Measurements from ENCODE around the gene CRYBA4.
"Not testable (repeated sequence)": the region's sequence is repeated elsewhere in the genome, so short reads cannot be mapped to it uniquely, and the experiment has no call there.

The CRYBA4 gene

DNA sequence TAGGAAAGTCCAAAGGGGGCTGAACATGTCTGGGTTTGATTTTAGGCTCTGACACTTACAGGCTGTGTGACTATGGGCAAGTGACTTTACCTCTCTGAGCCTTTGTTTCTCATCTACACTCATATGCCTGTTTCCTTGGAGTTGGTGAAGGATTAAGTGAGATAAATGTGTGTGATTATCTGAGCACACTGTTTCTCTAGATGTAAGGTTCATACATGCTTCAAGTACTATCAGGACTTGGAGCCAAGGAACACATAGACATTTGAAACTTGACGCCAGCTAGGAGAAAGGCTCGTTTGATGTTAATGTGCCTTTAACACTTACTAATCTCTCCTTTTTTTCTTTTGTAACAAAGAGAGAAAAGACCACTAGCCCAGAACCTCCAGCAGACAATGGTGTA, 13.6 kb upstream of the CRYBA4 start:
- no peak for DNase-seq (ENCODE audit: low read depth)
- no peak overlapping the region for H3K4me3 ChIP-seq (ENCODE audit: low read length)
- TF ChIP-seq, protein P1, sequence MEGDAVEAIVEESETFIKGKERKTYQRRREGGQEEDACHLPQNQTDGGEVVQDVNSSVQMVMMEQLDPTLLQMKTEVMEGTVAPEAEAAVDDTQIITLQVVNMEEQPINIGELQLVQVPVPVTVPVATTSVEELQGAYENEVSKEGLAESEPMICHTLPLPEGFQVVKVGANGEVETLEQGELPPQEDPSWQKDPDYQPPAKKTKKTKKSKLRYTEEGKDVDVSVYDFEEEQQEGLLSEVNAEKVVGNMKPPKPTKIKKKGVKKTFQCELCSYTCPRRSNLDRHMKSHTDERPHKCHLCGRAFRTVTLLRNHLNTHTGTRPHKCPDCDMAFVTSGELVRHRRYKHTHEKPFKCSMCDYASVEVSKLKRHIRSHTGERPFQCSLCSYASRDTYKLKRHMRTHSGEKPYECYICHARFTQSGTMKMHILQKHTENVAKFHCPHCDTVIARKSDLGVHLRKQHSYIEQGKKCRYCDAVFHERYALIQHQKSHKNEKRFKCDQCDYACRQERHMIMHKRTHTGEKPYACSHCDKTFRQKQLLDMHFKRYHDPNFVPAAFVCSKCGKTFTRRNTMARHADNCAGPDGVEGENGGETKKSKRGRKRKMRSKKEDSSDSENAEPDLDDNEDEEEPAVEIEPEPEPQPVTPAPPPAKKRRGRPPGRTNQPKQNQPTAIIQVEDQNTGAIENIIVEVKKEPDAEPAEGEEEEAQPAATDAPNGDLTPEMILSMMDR (conservative IDR thresholded peaks at IDR 0.05; ENCODE audit: low read depth, low read length): no peak

DNA sequence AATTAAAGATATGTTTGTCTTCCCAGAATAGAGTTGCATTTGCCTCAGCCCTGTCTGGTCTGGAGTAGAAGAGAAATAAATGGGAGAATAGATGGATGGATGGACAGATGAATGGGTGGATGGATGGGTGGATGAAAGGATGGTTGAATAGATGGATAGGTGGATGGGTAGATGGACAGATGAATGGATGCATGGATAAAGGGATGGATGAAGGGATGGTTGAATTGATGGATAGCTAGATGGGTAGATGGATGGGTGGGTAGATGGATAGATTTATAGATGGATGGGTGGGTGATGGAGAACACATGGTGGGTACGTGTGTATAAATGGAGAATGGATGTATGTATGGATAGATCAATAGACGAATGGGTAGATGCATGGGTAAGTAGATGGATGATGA, 12.5 kb upstream of the CRYBA4 start:
- TF ChIP-seq, protein P1 (conservative IDR thresholded peaks at IDR 0.05; ENCODE audit: low read depth, low read length): no peak
- no peak overlapping the region for H3K4me3 ChIP-seq (ENCODE audit: low read length)
- DNase-seq (ENCODE audit: low read depth): no peak

DNA sequence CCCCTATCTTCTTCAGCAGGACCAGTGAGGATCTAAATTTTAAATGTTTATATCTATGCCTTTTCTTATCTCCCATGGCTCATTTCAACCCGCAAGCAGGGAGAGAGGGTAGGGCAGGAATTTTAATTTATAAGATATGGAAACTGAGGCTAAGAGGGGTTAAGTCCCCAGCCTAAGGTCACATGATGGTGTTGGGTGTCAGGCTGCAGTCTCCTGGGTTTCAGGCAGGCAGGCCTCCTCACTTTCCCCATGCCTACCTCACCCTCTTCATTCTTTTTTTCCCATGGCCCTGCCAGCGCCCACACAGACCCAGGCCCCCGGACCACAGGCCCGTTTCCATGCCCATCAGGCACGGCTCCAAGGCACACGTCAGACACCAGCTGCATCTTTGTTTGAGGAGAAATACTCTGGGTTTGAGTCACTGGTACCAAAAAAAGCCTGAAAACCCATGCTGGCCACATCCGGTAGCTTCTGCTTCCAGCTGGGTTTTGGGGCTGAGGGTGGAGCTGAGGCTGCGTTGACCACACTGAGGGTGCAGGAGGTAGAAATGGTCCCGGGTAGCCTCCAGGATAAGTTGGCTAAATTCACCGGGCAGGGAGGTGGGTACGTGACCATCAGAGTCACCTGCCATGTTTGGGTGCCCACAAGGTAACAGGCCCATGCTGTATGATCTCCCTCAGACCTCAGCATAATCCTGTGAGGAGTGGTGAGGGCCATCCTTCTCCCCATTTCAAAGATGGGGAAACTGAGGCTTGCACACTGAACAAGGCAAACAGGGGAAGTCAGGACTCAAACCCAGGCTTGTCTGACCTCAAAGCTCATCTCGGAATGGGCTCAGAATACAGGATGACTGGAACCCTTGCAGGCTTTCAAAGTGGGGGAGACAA, 11.4 kb upstream of the CRYBA4 start:
- H3K4me3 ChIP-seq (ENCODE audit: low read length): no peak overlapping the region
- no peak for DNase-seq (ENCODE audit: low read depth)
- TF ChIP-seq, protein P1 (conservative IDR thresholded peaks at IDR 0.05; ENCODE audit: low read depth, low read length): no peak

DNA sequence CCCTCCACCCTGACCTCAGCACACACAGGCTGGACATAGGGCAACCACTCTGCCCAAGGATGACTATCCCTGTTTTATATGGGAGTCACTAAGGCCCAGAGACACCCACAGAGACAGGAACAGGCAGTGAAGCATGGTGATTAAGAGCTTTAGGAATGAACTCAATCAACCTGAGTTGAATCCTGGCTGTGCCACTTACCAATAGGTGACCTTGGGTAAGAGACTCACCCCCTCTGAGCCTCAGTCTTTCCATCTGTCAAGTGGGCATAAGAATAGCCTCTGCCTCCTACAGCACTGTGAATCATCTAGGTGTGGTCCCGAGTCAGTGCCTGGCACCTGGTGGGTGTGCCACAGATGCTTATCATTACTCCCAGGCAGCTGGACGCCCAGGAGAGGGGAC, 10.8 kb upstream of the CRYBA4 start:
- no peak overlapping the region for H3K4me3 ChIP-seq (ENCODE audit: low read length)

DNA sequence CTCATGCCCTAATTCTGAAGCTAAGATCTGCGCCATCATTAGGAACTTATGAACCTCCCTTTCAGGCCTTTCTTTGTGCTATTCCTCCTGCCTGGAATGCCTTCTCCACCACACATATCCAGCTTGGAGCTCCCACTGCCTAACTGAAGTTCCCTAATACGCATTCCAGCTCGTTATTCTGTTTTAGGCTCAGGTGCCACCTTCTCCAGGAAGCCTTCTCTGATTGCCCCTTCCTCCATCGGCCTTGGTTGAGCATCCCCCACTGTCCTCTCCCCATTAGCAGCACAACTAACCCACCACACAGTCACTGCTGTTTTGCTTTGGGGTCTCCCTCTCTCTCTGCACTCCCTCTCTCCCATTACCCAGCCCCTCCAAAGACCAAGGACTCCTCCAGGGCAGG, 9.1 kb upstream of the CRYBA4 start:
- TF ChIP-seq, protein P1 (conservative IDR thresholded peaks at IDR 0.05; ENCODE audit: low read depth, low read length): no peak
- no peak overlapping the region for H3K4me3 ChIP-seq (ENCODE audit: low read length)
- DNase-seq (ENCODE audit: low read depth): no peak

More for the DNA sequence above, 10.8 kb upstream of the CRYBA4 start:
- TF ChIP-seq, protein P1 (conservative IDR thresholded peaks at IDR 0.05; ENCODE audit: low read depth, low read length): no peak
- no peak for DNase-seq (ENCODE audit: low read depth)

DNA sequence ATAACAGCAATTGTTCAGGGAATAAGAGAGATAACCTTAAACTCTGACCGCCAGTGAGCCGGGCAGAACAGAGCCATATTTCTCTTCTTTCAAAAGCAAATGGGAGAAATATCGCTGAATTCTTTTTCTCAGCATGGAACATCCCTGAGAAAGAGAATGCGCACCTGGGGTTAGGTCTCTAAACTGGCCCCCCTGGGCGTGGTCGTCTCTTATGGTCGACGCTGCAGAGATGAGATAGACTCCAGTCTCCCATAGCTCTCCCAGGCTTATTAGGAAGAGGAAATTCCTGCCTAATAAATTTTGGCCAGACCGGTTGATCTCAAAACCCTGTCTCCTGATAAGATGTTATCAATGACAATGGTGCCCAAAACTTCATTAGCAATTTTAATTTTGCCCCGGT, 8.0 kb upstream of the CRYBA4 start:
- not testable (repeated sequence) for DNase-seq (ENCODE audit: low read depth); H3K4me3 ChIP-seq (ENCODE audit: low read length)

DNA sequence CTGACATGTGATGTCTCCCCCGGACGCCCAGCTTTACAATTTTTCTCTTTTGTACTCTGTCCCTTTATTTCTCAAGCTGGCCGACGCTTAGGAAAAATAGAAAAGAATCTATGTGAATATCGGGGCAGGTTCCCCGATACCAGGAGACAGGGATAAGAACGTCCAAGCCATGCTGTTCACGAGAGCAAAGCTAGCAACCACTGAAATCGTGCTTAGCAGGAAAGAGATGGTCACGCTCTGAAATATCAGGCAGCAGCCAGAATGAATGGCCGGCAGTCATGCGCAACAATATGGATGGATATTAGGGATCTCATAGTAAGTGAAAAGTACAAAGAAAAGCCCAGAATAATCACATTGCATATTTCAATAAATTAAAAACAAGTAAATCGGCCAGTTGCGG, 7.4 kb upstream of the CRYBA4 start:
- TF ChIP-seq, protein P1 (conservative IDR thresholded peaks at IDR 0.05; ENCODE audit: low read depth, low read length): no peak
- no peak for DNase-seq (ENCODE audit: low read depth)
- H3K4me3 ChIP-seq (ENCODE audit: low read length): no peak overlapping the region

Data from retinal pigment epithelial cell (primary cell).